AG09309 (cell line): Measurements from ENCODE around the gene LRP1-AS.
"Not testable (repeated sequence)": the region's sequence is repeated elsewhere in the genome, so short reads cannot be mapped to it uniquely, and the experiment has no call there.

Experiments used
- DNase-seq: peaks from one replicate; pipeline ENCODE4 v3.0.0-alpha.2; 2010; ENCODE audit warnings: low read depth
- H3K4me3 ChIP-seq: 2 replicates; pipeline ENCODE4 v1.5.1; 2011; ENCODE audit warnings: mild to moderate bottlenecking, low read depth, low read length, moderate library complexity; ENCODE audit not compliant: control insufficient read depth
- TF ChIP-seq, protein P1 (sequence below): IDR thresholded peaks from 2 replicates; pipeline ENCODE4 v1.5.1; 2011; ENCODE audit warnings: mild to moderate bottlenecking, low read depth, low read length, inconsistent platforms; ENCODE audit not compliant: insufficient read depth, control insufficient read depth; ENCODE audit errors: missing control alignments

LRP1-AS gene

GRCh38 chr12:57126061-57126460 lies 21.4 kb downstream of the LRP1-AS start:
- no peak overlapping the region for H3K4me3 ChIP-seq
- no peak for DNase-seq
- TF ChIP-seq, protein P1, sequence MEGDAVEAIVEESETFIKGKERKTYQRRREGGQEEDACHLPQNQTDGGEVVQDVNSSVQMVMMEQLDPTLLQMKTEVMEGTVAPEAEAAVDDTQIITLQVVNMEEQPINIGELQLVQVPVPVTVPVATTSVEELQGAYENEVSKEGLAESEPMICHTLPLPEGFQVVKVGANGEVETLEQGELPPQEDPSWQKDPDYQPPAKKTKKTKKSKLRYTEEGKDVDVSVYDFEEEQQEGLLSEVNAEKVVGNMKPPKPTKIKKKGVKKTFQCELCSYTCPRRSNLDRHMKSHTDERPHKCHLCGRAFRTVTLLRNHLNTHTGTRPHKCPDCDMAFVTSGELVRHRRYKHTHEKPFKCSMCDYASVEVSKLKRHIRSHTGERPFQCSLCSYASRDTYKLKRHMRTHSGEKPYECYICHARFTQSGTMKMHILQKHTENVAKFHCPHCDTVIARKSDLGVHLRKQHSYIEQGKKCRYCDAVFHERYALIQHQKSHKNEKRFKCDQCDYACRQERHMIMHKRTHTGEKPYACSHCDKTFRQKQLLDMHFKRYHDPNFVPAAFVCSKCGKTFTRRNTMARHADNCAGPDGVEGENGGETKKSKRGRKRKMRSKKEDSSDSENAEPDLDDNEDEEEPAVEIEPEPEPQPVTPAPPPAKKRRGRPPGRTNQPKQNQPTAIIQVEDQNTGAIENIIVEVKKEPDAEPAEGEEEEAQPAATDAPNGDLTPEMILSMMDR, result no peak

GRCh38 chr12:57124261-57124877 lies 23.1 kb downstream of the LRP1-AS start:
- TF ChIP-seq, protein P1, result peak; percentile 93
- no peak for DNase-seq

DNA sequence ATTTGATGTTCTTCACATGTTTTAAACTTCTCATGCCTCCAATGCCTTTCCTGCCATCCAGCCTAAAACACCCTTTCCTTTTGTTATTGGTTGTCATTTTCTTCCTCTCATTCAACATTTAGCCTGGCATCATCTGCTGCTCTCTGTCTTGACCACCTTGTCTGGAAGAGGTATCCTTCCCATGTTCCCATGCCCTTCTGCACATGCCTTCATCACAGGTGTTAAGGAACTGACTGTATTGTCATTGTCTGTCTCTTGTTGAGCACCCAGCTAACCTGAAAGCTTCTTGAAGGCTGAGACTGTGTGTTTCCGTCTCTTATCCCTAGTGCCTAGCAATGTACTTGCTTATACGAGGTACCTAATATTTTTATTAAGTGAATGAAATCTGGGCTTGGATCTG lies 23.6 kb downstream of the LRP1-AS start:
- no peak overlapping the region for H3K4me3 ChIP-seq
- TF ChIP-seq, protein P1, result no peak
- no peak for DNase-seq

More at GRCh38 chr12:57124261-57124877, 23.1 kb downstream of the LRP1-AS start:
- no peak overlapping the region for H3K4me3 ChIP-seq

- not testable (repeated sequence) for H3K4me3 ChIP-seq, DNase-seq
These were observed 26.7 kb downstream of the LRP1-AS start for GRCh38 chr12:57120718-57121117.

DNA sequence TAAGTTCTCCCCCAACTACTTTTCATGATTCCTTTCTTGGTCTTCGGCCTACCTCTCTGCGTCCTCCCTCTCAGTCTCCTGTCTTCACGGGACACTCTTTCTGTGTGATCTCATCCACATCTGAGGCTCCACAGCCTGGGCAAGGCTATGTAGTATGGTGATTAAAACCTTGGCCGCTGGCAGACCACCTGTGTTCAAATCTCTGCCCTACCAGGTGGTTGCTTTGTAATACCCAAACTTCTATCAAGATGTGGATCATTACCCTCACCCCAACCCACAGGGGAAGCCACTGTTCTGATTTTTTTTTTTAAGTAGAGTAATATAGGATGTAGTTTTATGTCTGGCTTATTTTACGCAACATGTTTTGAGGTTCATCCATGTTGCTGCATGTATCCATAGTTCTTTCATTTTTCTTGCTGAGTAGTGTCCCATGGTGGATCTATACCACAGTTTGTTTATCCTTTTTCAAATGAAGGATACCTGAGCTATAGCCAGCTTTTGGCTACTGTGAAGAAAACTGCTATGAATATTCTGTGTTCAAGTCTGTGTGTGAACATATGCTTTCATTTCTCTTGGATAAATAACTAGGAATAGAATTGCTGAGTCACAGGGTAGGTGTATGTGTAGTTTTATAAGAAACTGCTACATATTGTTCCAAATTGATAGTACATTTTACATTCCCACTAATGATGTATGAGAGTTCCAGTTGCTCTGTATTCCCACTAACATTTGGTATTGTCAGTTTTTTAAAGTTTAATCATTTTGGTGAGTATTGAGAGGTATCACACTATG lies 27.9 kb downstream of the LRP1-AS start:
- no peak overlapping the region for H3K4me3 ChIP-seq
- no peak for DNase-seq
- TF ChIP-seq, protein P1, result no peak

DNA sequence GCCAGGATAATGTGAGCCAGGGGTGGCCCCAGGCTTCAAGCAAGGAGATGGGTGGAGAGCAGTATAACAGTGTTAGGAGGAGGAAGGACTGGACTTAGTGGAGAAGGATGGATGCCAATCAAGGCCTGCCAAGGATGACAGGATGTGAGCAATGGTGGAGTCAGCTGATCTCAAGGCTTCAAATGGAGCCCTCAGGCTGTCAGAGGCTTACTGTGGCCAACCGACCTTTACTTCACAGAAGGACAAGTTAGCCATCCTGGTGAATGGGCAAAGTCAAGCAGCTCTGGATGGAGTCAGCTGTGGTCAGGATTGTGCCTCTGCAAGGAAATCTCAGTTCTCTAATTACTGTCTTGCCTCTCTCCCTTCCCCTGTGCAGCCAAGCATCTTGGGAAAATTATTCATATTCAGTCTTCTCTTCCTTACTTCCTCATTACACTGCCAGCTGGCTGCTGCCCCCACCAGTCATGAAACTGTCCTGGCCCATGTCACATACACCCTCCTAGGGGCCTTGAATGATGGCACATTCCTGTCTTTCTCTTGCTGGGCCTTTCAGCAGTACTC lies 28.6 kb downstream of the LRP1-AS start:
- TF ChIP-seq, protein P1, result no peak
- no peak for DNase-seq

DNA sequence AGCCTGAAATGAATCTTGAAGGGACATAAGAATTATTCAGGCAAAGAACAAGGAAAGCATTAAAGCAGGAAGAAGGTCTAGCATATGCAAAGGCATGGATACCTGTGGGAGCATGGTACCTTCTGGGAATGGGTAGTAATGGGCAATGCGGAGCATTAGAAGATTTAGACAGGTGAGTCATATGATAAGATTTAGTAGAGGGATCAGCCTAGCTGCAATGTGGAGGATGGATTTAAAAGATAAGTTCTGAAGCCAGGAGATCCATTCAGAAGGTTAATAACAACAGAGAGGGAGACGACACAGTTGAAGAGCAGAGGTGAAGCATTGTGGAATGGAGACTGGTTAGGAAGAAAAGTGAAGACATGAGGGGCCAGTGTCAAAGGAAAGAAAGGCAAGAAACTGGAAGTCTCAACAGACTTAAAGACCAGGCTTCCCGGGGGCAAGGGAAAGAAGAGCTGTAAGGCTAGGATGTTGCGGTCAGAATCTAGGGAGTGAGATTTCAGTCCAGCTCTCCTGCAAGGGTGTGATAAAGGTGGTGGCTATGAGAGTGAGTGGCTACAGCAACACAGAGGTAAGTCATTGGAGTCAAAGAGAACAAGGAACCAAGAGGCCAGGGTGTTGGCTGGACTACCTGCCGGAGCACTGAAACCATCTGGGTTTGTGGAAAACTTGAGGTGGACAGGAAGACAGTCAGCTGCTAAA lies 30.7 kb downstream of the LRP1-AS start:
- no peak for DNase-seq
- TF ChIP-seq, protein P1, result no peak
- no peak overlapping the region for H3K4me3 ChIP-seq

More for the DNA sequence above, 28.6 kb downstream of the LRP1-AS start:
- no peak overlapping the region for H3K4me3 ChIP-seq
